AG04450 (cell line): ENCODE results near the gene CEP192. TPM values are rescaled to one million over a fixed set of nuclear protein-coding genes. Genes with fewer than 3 reads are reported as not detected.
"Not testable (repeated sequence)": the region's sequence is repeated elsewhere in the genome, so short reads cannot be mapped to it uniquely, and the experiment has no call there.

ENCODE experiments used
- CTCF ChIA-PET: fragments of 300-600, 350-600 bp; formaldehyde crosslinking; extraction: SDS; loops from one replicate; lab custom pipeline; 2022; ENCODE audit warnings: antibody characterized with exemption, inconsistent platforms; lab: Charles Lee
- POLR2A ChIA-PET: fragments of 350-600 bp; formaldehyde crosslinking; extraction: SDS; loops from one replicate; lab custom pipeline; 2021; ENCODE audit warnings: antibody characterized with exemption, inconsistent platforms; lab: Yijun Ruan, JAX
- DNase-seq: peaks from one replicate; pipeline ENCODE4 v3.0.0-alpha.2; 2011; ENCODE audit warnings: low read depth, low spot score
- H3K27ac ChIP-seq: one replicate; pipeline ENCODE4 v1.5.1; 2012; ENCODE audit warnings: low read depth, low read length, control low read depth
- H3K27me3 ChIP-seq: one replicate; pipeline ENCODE4 v1.6.0; 2012; ENCODE audit warnings: low read length; ENCODE audit not compliant: control insufficient read depth, insufficient read depth
- H3K4me3 ChIP-seq: 2 replicates; pipeline ENCODE4 v1.5.1; 2011; ENCODE audit warnings: mild to moderate bottlenecking, low read depth, low read length, control low read depth
- H3K9me3 ChIP-seq: 2 replicates; pipeline ENCODE4 v1.5.1; 2012; ENCODE audit warnings: low read length; ENCODE audit not compliant: control insufficient read depth, insufficient read depth
- CTCF ChIP-seq: IDR thresholded peaks from 2 replicates; pipeline ENCODE4 v1.5.1; 2011; ENCODE audit warnings: low read depth, low read length, control low read depth, inconsistent platforms
- polyA plus RNA-seq: library from polyadenylated mRNA; depleted of rRNA; stranded (reverse); fragments of >200 nt; gene quantifications from 2 replicates; pipeline ENCODE4 v1.2.3, GENCODE V29; 2011

CEP192 gene
- polyA plus RNA-seq, 1 experiment, result 21.1 TPM

GRCh38 chr18:13086906-13087305, 95.7 kb downstream of the CEP192 start:
- no peaks in the 10 kb centered on the region for H3K27me3 ChIP-seq
- CTCF ChIA-PET, result no interaction called here
- no peak overlapping the region for H3K27ac ChIP-seq
- TF ChIP-seq CTCF, result no peak
- DNase-seq, result no peak
- POLR2A ChIA-PET, result no interaction called here
- peaks cover 7% of the 10 kb centered on the region; the same call in 1 of the 2 replicates for H3K9me3 ChIP-seq
- H3K4me3 ChIP-seq, result no peak overlapping the region

GRCh38 chr18:13095466-13095865, 104.3 kb downstream of the CEP192 start:
- no peak for TF ChIP-seq CTCF
- H3K4me3 ChIP-seq, result no peak overlapping the region
- H3K27ac ChIP-seq, result no peak overlapping the region
- no peak for DNase-seq
- ChIA-PET POLR2A (no interaction called here), CTCF (no interaction called here)
- no peaks in the 10 kb centered on the region; the same call in 1 of the 2 replicates for H3K9me3 ChIP-seq
- H3K27me3 ChIP-seq, result no peaks in the 10 kb centered on the region

- ChIA-PET POLR2A (no interaction called here), CTCF (no interaction called here)
- Histone ChIP-seq H3K27me3 (no peaks in the 10 kb centered on the region), H3K9me3 (no peaks in the 10 kb centered on the region; the same call in 1 of the 2 replicates), H3K4me3 (no peak overlapping the region), H3K27ac (no peak overlapping the region)
- TF ChIP-seq CTCF, result no peak
- DNase-seq, result no peak
Measured at GRCh38 chr18:13096232-13096631, 105.1 kb downstream of the CEP192 start.

GRCh38 chr18:13096719-13097118, 105.6 kb downstream of the CEP192 start:
- no peak for TF ChIP-seq CTCF
- CTCF ChIA-PET, result no interaction called here
- Histone ChIP-seq H3K4me3 (no peak overlapping the region), H3K9me3 (no peaks in the 10 kb centered on the region; the same call in 1 of the 2 replicates), H3K27me3 (no peaks in the 10 kb centered on the region), H3K27ac (no peak overlapping the region)
- no peak for DNase-seq
- POLR2A ChIA-PET, result no interaction called here

GRCh38 chr18:13098104-13098503, 106.9 kb downstream of the CEP192 start:
- H3K27me3 ChIP-seq, CTCF ChIA-PET, DNase-seq, POLR2A ChIA-PET, H3K4me3 ChIP-seq, H3K9me3 ChIP-seq, H3K27ac ChIP-seq: not testable (repeated sequence)

- DNase-seq, result no peak
- POLR2A ChIA-PET, result no interaction called here
- TF ChIP-seq CTCF, result no peak
- CTCF ChIA-PET, result no interaction called here
- Histone ChIP-seq H3K27ac (no peak overlapping the region), H3K9me3 (no peaks in the 10 kb centered on the region; the same call in 1 of the 2 replicates), H3K4me3 (no peak overlapping the region), H3K27me3 (no peaks in the 10 kb centered on the region)
Measured at GRCh38 chr18:13099113-13099512, 108.0 kb downstream of the CEP192 start.
